A549 (cell line): ENCODE results near the gene CLASP2.

Experiments used
- FOSL2 ChIP-seq, 2 experiments: fragments of 450-650 bp in 1 of 2; fragments of >200 bp in 1 of 2; sonication (Bioruptor Twin) in 1 of 2; formaldehyde crosslinking; IDR thresholded peaks; 2 replicates each; pipeline versions ENCODE4 v1.5.0 to v1.6.1; 2016 to 2020; ENCODE audit warnings: mild to moderate bottlenecking in 1 of 2, moderate library complexity in 1 of 2
- TF ChIP-seq, protein P1 (sequence below): fragments of >200 bp; sonication (Bioruptor Twin); formaldehyde crosslinking; IDR thresholded peaks from 3 replicates; pipeline ENCODE4 v1.5.1; 2016

DNA sequence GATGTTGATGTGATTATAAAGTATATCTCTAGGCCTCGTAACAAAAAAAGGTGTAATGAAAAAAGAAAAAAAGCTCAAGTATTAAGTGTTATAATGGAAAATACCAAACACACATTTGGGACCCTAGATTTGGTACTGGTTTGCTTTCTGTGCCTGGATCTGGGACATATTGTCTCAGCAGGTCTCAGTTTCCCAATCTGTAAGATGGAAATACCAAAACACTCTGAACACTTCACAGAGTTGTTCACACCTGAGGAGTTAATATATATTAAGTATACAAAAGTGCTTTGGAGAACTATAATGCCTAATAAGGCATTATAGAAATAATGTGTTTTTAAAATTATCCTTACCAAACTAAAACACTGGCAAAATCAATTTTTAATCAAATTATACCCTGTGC, 60.0 kb downstream of the CLASP2 start:
- TF ChIP-seq FOSL2 (IDR thresholded peaks at IDR 0.05) = no peak
- no peak for TF ChIP-seq FOSL2 (CRISPR knock-in tag; IDR thresholded peaks at IDR 0.05)
- TF ChIP-seq, protein P1, sequence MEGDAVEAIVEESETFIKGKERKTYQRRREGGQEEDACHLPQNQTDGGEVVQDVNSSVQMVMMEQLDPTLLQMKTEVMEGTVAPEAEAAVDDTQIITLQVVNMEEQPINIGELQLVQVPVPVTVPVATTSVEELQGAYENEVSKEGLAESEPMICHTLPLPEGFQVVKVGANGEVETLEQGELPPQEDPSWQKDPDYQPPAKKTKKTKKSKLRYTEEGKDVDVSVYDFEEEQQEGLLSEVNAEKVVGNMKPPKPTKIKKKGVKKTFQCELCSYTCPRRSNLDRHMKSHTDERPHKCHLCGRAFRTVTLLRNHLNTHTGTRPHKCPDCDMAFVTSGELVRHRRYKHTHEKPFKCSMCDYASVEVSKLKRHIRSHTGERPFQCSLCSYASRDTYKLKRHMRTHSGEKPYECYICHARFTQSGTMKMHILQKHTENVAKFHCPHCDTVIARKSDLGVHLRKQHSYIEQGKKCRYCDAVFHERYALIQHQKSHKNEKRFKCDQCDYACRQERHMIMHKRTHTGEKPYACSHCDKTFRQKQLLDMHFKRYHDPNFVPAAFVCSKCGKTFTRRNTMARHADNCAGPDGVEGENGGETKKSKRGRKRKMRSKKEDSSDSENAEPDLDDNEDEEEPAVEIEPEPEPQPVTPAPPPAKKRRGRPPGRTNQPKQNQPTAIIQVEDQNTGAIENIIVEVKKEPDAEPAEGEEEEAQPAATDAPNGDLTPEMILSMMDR = no peak
